Activated naive CD4-positive, alpha-beta T cell treated with anti-CD3 and anti-CD28 coated beads, Interleukin-2, amount 50 U/mL, for 24 hours (primary cell): ENCODE measurements around the gene NOB1.
"Not testable (repeated sequence)": the region's sequence is repeated elsewhere in the genome, so short reads cannot be mapped to it uniquely, and the experiment has no call there.

Experiments used
- H3K27ac Mint-ChIP-seq: one replicate; pipeline ENCODE4 v1.8.0; 2021; ENCODE audit warnings: mild to moderate bottlenecking, mixed read lengths
- H3K27me3 Mint-ChIP-seq: one replicate; pipeline ENCODE4 v1.8.0; 2021; ENCODE audit warnings: mixed read lengths
- H3K36me3 Mint-ChIP-seq: one replicate; pipeline ENCODE4 v1.8.0; 2021; ENCODE audit warnings: mixed read lengths
- H3K4me1 Mint-ChIP-seq: one replicate; pipeline ENCODE4 v1.8.0; 2021; ENCODE audit warnings: mixed read lengths
- H3K4me3 Mint-ChIP-seq: one replicate; pipeline ENCODE4 v1.8.0; 2021; ENCODE audit warnings: mild to moderate bottlenecking, mixed read lengths
- H3K9me3 Mint-ChIP-seq: one replicate; pipeline ENCODE4 v1.8.0; 2021; ENCODE audit warnings: mixed read lengths

The NOB1 gene

GRCh38 chr16:69741951-69742904 lies 12.5 kb downstream of the NOB1 start:
- Mint-ChIP-seq H3K9me3 (no peaks in the 10 kb centered on the region), H3K27me3 (no peaks in the 10 kb centered on the region), H3K4me3 (no peak overlapping the region), H3K4me1 (peaks cover under 1% of the 10 kb centered on the region), H3K36me3 (peaks cover 12% of the 10 kb centered on the region), H3K27ac (peak overlapping the region; percentile 25)

- Mint-ChIP-seq H3K27me3 (no peaks in the 10 kb centered on the region), H3K27ac (no peak overlapping the region), H3K4me1 (no peaks in the 10 kb centered on the region), H3K36me3 (peaks cover 12% of the 10 kb centered on the region), H3K4me3 (no peak overlapping the region), H3K9me3 (no peaks in the 10 kb centered on the region)
These were observed 13.2 kb downstream of the NOB1 start for GRCh38 chr16:69741519-69741918.

- Mint-ChIP-seq H3K4me3 (no peak overlapping the region), H3K9me3 (no peaks in the 10 kb centered on the region), H3K27me3 (no peaks in the 10 kb centered on the region), H3K27ac (no peak overlapping the region), H3K36me3 (no peaks in the 10 kb centered on the region), H3K4me1 (peaks cover 5% of the 10 kb centered on the region)
These were observed 22.6 kb downstream of the NOB1 start for GRCh38 chr16:69732101-69732500.

- H3K4me1 Mint-ChIP-seq = peaks cover 13% of the 10 kb centered on the region
- not testable (repeated sequence) for H3K27ac Mint-ChIP-seq, H3K36me3 Mint-ChIP-seq, H3K4me3 Mint-ChIP-seq, H3K27me3 Mint-ChIP-seq, H3K9me3 Mint-ChIP-seq
These were observed 23.4 kb downstream of the NOB1 start for GRCh38 chr16:69731280-69731679.

- not testable (repeated sequence) for H3K27me3 Mint-ChIP-seq, H3K36me3 Mint-ChIP-seq, H3K27ac Mint-ChIP-seq, H3K4me3 Mint-ChIP-seq, H3K9me3 Mint-ChIP-seq
- H3K4me1 Mint-ChIP-seq = peaks cover 26% of the 10 kb centered on the region
These were observed 25.7 kb downstream of the NOB1 start for GRCh38 chr16:69729030-69729429.

GRCh38 chr16:69727916-69728270 lies 26.8 kb downstream of the NOB1 start:
- Mint-ChIP-seq H3K9me3 (no peaks in the 10 kb centered on the region), H3K4me1 (peaks cover 26% of the 10 kb centered on the region), H3K4me3 (no peak overlapping the region), H3K27me3 (no peaks in the 10 kb centered on the region), H3K36me3 (no peaks in the 10 kb centered on the region), H3K27ac (peak overlapping the region; percentile 59)

- H3K27me3 Mint-ChIP-seq = no peaks in the 10 kb centered on the region
- peak within 1 kb of the TSS; percentile 78 for H3K27ac Mint-ChIP-seq
- no peaks in the 10 kb centered on the region for H3K36me3 Mint-ChIP-seq
- peak within 1 kb of the TSS; percentile 85 for H3K4me3 Mint-ChIP-seq
- H3K9me3 Mint-ChIP-seq = no peaks in the 10 kb centered on the region
- peaks cover 26% of the 10 kb centered on the region for H3K4me1 Mint-ChIP-seq
These were observed 28.2 kb downstream of the NOB1 start, which contains the start of gene NQO1 for GRCh38 chr16:69726313-69727060. Gene NQO1, minus strand, starts transcription at chr16:69726560. Its CDS starts 121 bp downstream, at chr16:69726439.

- Mint-ChIP-seq H3K27ac (peak overlapping the region; percentile 78), H3K9me3 (no peaks in the 10 kb centered on the region), H3K4me1 (peaks cover 26% of the 10 kb centered on the region), H3K27me3 (no peaks in the 10 kb centered on the region), H3K36me3 (no peaks in the 10 kb centered on the region), H3K4me3 (peak overlapping the region; percentile 85)
These were observed 29.0 kb downstream of the NOB1 start for GRCh38 chr16:69725480-69726312.

- Mint-ChIP-seq H3K4me3 (peak overlapping the region; percentile 11), H3K27ac (peak overlapping the region; percentile 51), H3K4me1 (peaks cover 26% of the 10 kb centered on the region), H3K27me3 (no peaks in the 10 kb centered on the region), H3K9me3 (no peaks in the 10 kb centered on the region), H3K36me3 (no peaks in the 10 kb centered on the region)
These were observed 29.7 kb downstream of the NOB1 start for GRCh38 chr16:69724981-69725479.

GRCh38 chr16:69724414-69724873 lies 30.3 kb downstream of the NOB1 start:
- H3K4me1 Mint-ChIP-seq = peaks cover 26% of the 10 kb centered on the region
- H3K36me3 Mint-ChIP-seq = no peaks in the 10 kb centered on the region
- no peaks in the 10 kb centered on the region for H3K9me3 Mint-ChIP-seq
- H3K27me3 Mint-ChIP-seq = no peaks in the 10 kb centered on the region
- no peak overlapping the region for H3K4me3 Mint-ChIP-seq
- peak overlapping the region; percentile 51 for H3K27ac Mint-ChIP-seq

GRCh38 chr16:69721441-69721957 lies 33.2 kb downstream of the NOB1 start:
- peaks cover 15% of the 10 kb centered on the region for H3K4me1 Mint-ChIP-seq
- no peaks in the 10 kb centered on the region for H3K9me3 Mint-ChIP-seq
- no peak overlapping the region for H3K4me3 Mint-ChIP-seq
- H3K27me3 Mint-ChIP-seq = no peaks in the 10 kb centered on the region
- H3K36me3 Mint-ChIP-seq = no peaks in the 10 kb centered on the region
- H3K27ac Mint-ChIP-seq = no peak overlapping the region

GRCh38 chr16:69720822-69721430 lies 33.8 kb downstream of the NOB1 start:
- Mint-ChIP-seq H3K4me3 (no peak overlapping the region), H3K27me3 (no peaks in the 10 kb centered on the region), H3K36me3 (no peaks in the 10 kb centered on the region), H3K9me3 (no peaks in the 10 kb centered on the region), H3K4me1 (peaks cover 9% of the 10 kb centered on the region), H3K27ac (no peak overlapping the region)

- Mint-ChIP-seq H3K4me1 (no peaks in the 10 kb centered on the region), H3K4me3 (no peak overlapping the region), H3K27me3 (no peaks in the 10 kb centered on the region), H3K27ac (no peak overlapping the region), H3K36me3 (no peaks in the 10 kb centered on the region), H3K9me3 (no peaks in the 10 kb centered on the region)
These were observed 36.5 kb downstream of the NOB1 start for GRCh38 chr16:69718111-69718764.

GRCh38 chr16:69717066-69717465 lies 37.7 kb downstream of the NOB1 start:
- H3K4me1 Mint-ChIP-seq = no peaks in the 10 kb centered on the region
- no peaks in the 10 kb centered on the region for H3K27me3 Mint-ChIP-seq
- H3K27ac Mint-ChIP-seq = no peak overlapping the region
- no peak overlapping the region for H3K4me3 Mint-ChIP-seq
- no peaks in the 10 kb centered on the region for H3K36me3 Mint-ChIP-seq
- H3K9me3 Mint-ChIP-seq = no peaks in the 10 kb centered on the region
